H1 (cell line): ENCODE measurements around the gene DNAJB13.

ENCODE experiments used
- NRF1 ChIP-seq: IDR thresholded peaks from 2 replicates; pipeline ENCODE4 v1.6.1; 2011; ENCODE audit warnings: mild to moderate bottlenecking, low read depth, low read length, improper control_type of control experiment
- POLR2AphosphoS5 ChIP-seq: IDR thresholded peaks from 2 replicates; pipeline ENCODE4 v1.6.1; 2011; ENCODE audit warnings: low read depth, low read length

- TF ChIP-seq NRF1 (no peak), POLR2AphosphoS5 (no peak)
Measured at GRCh38 chr11:73962101-73962705, 11.4 kb downstream of the DNAJB13 start.
